GDM1 (cell line): ENCODE results near the gene MIF4GD.
"Not testable (repeated sequence)": the region's sequence is repeated elsewhere in the genome, so short reads cannot be mapped to it uniquely, and the experiment has no call there.

ENCODE experiments used
- DNase-seq: peaks from one replicate; lab custom pipeline; 2025; lab: John Stamatoyannopoulos, UW

The MIF4GD gene

DNA sequence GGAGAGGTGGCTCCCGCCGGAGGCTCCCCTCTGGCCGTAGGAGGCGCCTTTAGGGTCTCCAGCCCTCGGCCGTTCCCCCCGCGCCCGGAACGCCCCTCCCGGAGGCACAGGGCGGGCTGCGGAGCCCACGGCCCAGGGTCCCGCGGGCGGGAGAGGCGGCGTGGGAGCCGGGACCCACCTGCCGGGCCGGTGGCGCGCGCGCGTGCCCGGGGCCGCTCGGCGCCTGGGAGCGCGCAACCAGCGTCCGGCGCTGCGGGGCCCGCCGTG lies at the start of gene MIF4GD:
MIF4GD (minus strand) TSS at position 266 of the 267 bp plus-strand sequence. CDS start 1,036 bp downstream, outside the sequence.
- no peak for DNase-seq

- no peak for DNase-seq
These were observed 49.1 kb upstream of the MIF4GD start for GRCh38 chr17:75319904-75320691.

- DNase-seq = no peak
These were observed 47.7 kb upstream of the MIF4GD start for GRCh38 chr17:75318615-75319222.

- DNase-seq = no peak
These were observed 47.2 kb upstream of the MIF4GD start for GRCh38 chr17:75318211-75318610.

DNA sequence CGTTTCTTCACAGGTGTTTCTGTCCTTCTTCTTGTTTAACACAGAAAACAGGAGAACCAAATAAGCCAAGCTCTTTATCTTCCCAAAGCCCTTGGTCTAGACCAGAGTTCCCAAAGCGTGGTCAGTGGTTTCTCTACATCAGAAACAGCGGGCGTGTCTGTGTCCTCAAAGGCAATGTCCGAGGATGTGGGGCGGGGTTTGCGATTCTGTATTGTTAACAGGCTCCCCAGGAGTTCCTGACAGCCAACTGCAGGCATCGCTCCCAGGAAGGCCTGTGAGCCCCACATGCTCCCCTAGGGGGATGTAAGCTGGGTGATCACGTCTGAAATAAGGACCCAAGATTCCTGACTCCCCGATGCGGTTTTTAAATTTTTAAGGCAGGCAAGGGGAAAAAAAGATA lies 46.6 kb upstream of the MIF4GD start:
- DNase-seq = no peak

DNA sequence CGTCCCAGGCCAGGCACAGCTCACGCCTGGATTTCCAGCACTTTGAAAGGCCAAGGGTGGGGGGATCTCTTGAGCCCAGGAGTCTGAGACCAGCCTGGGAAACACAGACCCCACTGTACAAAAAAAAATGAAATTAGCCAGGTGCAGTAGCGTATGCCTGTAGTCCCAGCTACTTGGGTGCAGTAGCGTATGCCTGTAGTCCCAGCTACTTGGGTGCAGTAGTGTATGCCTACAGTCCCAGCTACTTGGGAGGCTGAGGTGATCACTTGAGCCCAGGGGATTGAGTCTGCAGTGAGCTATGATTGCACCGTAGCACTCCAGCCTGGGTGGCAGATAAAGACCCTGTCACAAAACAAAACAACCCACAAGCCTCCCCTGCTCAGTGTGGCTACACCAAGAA lies 45.2 kb upstream of the MIF4GD start:
- no peak for DNase-seq

GRCh38 chr17:75315541-75316243 lies 44.7 kb upstream of the MIF4GD start:
- DNase-seq = no peak

GRCh38 chr17:75313941-75314551 lies 43.0 kb upstream of the MIF4GD start:
- no peak for DNase-seq

DNA sequence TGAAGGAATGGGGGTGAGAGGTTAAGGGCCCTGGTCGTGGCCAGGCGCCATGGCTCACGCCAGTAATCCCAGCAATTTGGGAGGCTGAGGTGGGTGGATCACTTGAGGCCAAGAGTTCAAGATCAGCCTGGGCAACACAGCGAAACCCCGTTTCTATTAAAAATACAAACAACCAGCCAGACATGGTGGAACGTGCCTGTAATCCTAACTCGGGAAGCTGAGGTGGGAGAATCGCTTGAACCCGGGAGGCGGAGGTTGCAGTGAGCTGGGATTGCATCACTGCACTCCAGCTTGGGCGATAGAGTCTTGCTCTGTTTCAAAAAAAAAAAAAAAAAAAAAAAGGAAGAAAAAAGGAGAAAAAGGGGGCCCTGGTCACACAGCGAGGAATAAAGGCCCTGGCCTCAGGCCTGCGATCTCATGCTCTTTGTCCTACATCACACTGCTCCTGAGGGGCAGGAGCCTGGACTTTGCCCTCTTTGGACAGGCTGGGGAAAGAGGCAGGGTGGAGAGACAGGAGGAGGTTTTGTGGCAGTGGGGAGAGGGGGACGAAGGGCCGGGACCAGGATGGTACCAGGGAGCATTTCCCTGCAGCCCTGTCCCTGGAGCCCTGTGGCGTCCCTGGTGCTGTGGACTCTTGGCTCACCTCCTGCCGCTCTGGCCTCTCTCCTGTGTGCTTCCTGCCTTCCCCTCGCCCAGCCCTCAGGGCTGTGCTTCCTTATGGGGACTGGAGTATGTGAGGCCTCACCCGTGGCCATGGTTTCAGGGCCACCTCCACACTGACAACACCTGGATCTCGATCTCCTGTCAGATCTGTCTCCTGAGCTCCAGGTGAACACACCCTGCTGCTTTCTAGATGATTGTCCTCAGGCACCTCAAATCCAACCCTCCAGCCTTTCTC lies 38.0 kb upstream of the MIF4GD start:
- no peak for DNase-seq

DNA sequence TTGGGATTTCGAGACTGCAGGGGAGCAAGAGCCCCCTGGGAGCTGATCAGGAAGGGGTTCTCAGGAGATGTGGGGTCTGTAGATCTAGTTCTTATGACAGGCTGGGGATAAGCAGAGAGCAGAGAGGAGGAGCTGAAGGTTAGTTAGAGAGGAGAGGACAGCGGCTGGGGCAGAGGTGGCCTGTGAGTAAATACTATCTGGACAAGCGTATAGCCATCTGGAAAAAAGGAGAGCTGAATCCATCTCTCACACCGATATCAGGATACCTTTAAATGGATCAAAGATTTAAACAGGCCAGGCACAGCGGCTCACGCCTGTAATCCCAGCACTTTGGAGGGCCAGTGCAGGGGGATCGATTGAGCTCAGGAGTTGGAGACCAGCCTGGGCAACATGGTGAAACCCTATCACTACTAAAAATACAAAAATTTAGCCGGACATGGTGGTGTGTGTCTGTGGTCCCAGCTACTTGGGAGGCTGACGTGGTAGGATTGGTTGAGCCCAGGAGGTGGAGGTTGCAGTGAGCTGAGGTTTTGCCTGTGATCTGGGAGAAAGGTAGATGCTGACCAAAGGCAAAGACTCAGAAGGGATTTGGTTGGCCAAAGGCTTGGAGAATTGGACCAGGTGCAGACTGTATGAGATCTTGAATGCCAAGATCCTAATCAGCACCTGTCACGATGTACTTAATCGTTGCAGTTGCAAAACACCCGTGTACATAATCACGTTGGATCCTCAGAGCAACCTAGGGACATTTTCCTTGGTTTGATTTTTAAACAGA lies 37.1 kb upstream of the MIF4GD start:
- no peak for DNase-seq

DNA sequence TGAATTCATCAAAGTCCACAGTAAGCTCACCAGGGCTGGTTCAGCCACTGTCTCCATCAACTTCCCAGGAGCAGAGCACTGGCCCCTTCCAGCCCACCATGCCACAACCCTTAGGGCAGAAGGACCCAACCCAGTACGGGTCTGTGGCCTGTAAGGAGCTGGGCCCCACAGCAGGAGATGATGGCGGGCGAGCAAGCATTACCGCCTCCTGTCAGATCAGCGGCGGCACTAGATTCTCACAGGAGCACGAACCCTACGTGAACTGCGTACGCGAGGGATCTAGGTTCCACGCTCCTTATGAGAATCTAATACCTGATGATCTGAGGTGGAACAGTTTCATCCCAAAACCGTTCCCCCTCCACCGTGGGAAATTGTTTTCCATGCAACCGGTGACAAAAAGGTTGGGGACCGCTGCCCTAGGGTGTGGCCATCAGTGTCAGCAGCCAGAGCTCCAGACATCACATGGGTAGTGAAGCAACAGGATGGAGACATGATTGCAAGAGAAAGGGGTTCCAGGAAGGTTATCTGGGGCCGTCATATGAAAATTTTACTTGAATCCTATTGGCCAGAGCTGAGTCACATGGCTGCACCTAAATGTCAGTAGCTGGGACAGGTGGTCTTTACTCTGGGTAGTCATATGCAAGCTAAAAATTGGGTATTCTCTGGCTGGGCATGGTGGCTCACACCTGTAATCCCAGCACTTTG lies 30.6 kb upstream of the MIF4GD start:
- DNase-seq = no peak

GRCh38 chr17:75301049-75301448 lies 30.0 kb upstream of the MIF4GD start:
- DNase-seq = no peak

DNA sequence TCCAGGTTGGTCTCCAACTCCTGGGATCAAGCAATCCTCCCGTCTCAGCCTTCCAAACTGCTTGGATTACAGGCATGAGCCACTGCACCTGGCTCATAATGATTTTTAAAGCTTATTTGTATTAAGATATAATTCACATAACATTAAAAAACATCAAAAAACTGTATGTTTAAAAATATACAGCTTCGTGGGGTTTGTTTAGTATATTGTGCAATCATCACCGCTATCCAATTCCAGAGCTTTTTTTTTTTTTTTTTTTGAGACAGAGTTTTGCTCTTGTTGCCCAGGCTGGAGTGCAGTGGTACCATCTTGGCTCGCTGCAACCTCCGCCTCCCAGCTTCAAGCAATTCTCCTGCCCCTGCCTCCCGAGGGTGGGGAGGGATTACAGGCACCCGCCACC lies 29.2 kb upstream of the MIF4GD start:
- no peak for DNase-seq

DNA sequence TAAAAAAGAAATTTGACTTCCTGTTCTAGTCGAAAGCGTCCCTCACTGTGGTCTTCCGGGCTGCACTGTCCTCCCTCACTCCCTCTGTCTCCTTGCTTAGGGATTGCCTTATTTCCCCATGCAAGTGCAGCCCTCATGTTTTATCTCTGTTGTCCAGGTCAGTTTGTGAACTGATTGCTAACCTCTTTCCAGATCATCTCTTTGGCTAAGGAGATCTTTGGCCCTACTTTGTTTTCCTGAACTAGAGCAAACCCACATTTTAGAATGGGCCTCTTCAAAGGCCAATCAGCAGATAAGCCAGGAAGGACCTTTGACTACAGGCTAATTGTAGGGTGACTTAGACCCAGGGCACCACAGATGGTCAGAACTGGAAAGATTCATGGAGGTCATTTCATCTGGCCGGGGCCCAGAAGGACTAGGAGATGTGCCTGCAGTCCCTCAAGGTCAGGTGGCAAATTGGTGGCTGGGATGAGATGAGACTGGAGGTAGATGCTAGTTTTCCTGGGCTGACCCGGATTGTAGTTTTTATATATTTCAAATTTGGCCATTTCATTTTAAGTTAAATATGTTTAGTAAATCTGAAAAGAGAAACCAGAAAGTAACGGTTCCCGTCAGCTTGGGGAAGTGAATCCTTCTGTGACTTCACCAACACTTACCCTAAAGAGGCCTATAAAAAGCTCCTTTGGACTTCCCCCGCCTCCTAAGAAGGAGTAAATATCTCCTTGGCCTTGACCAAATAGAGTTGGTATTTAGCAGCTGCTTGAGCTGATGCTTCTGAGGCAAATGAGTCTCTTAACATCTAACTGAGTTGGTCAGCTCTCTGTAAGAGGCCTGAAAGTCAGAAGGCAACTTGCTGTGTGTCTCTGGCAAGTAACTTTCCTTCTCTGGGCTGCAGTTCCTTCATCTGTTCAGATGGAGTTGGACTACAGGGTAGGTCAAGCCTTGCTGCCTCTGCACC lies 24.4 kb upstream of the MIF4GD start:
- DNase-seq = no peak

DNA sequence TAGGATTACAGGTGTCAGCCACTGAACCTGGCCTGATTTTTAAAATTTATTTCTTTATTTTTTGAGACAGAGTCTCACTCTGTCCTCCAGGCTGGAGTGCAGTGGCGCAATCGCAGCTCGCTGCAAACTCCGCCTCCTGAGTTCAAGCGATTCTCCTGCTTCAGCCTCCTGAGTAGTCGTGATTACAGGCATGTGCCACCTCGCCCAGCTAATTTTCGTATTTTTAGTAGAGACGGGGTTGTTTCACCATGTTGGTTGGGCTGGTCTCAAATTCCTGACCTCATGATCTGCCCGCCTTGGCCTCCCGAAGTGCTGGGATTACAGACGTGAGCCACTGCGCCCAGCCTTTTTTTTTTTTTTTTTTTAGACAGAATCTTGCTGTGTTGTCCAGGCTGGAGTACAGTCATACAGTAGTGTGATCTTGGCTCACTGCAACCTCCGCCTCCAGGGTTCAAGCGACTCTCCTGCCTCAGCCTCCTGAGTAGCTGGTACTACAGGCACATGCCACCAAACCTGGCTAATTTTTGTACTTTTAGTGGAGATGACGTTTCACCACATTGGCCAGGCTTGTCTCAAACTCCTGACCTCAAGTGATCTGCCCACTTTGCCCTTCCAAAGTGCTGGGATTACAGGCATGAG lies 21.9 kb upstream of the MIF4GD start:
- DNase-seq = not testable (repeated sequence)

DNA sequence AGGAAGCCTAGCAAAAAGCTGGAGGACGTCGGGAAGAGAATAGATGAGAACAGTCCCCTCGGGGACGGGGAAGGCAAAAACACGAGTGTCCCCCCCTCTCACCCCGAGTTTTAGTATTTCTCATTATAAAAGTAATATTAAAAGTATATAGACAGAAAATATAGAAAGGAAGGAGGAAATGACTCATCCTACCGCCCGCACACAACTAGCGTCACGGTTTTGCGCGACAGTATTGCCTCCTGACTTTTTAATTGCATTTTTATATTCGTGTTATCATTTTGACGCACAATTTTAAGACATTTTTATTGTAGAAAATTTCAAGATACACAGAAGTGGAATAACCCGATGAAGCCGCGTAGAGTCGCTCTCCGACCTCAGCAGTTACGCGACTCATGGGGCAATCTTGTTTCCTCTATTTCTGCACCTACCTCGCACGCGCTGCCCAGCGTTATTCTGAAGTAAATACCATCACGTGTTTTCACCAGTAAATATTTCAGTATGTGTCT lies 18.9 kb upstream of the MIF4GD start:
- DNase-seq = peak; percentile 46

DNA sequence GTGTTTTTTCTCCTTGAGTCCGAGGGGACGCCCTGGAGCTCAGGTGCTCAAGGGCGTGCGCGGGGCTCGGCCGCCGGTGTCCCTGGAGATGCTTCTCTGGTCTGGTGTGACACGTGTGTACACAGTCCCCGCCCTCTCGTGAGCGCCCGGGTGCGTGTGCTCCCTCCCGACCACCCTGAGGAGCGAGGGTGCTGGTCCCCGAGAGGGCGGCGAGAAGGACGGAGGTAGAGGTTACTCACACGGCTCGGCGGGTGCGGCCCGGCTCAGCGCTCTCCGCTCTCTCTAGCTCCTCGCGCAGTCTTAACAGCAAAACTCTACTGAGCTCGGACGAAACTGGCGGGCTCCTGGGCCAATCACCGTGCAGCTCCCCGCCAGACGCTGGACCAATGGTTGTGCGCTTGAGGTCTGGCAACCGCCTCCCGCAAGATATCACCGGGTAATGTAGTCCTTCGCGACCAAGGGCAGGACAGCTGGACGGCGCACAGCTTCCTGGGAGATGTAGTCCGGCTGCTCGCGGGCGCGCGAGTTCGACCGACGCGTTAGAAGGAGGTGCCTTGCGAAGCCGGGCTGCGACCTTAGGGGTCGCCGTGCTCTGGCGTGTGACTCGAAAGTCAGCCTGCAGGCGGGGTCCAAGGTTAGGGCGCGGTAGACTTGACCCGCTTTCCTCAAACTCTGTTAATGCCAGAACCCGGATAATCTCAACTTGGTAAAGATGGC lies 18.2 kb upstream of the MIF4GD start, which contains the start of gene SLC25A19:
SLC25A19 (minus strand) TSS at position 319 of the 717 bp plus-strand sequence. CDS start 2,669 bp downstream, outside the sequence.
- DNase-seq = peak; percentile 98

GRCh38 chr17:75288770-75289114 lies 17.7 kb upstream of the MIF4GD start:
- DNase-seq = no peak
